ENCODE data around the gene SERPINB6.

DNA sequence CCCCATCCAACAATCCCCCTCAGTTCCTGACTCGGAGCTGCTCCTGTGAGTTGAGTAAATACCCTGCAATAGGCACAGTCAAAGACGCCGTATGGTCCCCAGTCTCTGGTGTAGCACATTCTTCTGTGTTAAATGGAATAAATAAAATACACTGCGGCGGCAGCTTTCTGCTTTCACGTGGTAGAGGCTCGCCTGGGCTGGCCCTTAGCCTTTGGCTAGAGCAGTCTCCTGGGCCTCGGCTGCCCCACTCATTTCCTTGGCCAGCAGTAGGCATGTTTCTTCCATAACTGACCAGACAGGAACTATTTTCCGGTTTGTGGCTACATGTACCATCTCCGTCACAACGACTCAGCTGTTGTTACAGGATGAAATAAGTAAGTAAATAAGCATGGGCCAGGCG, 20.7 kb downstream of the SERPINB6 start:
- TF ChIP-seq, protein P1, sequence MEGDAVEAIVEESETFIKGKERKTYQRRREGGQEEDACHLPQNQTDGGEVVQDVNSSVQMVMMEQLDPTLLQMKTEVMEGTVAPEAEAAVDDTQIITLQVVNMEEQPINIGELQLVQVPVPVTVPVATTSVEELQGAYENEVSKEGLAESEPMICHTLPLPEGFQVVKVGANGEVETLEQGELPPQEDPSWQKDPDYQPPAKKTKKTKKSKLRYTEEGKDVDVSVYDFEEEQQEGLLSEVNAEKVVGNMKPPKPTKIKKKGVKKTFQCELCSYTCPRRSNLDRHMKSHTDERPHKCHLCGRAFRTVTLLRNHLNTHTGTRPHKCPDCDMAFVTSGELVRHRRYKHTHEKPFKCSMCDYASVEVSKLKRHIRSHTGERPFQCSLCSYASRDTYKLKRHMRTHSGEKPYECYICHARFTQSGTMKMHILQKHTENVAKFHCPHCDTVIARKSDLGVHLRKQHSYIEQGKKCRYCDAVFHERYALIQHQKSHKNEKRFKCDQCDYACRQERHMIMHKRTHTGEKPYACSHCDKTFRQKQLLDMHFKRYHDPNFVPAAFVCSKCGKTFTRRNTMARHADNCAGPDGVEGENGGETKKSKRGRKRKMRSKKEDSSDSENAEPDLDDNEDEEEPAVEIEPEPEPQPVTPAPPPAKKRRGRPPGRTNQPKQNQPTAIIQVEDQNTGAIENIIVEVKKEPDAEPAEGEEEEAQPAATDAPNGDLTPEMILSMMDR (IDR thresholded peaks at IDR 0.05; ENCODE audit: low read depth, low read length, missing input control) = no peak
- TF ChIP-seq JUND (IDR thresholded peaks at IDR 0.05) (no peak), EGR1 (IDR thresholded peaks at IDR 0.05; ENCODE audit: low read depth in 2 of 2) (no peak), TAF1 (conservative IDR thresholded peaks at IDR 0.05) (no peak), RXRA (IDR thresholded peaks at IDR 0.05) (no peak), FOXA2 (IDR thresholded peaks at IDR 0.05) (no peak), GABPA (IDR thresholded peaks at IDR 0.05 in 1 of 2, conservative IDR thresholded peaks at IDR 0.05 in 1 of 2) (no peak), YY1 (IDR thresholded peaks at IDR 0.05) (no peak), FOXA1 (IDR thresholded peaks at IDR 0.05) (no peak)
- TF ChIP-seq, protein P2, sequence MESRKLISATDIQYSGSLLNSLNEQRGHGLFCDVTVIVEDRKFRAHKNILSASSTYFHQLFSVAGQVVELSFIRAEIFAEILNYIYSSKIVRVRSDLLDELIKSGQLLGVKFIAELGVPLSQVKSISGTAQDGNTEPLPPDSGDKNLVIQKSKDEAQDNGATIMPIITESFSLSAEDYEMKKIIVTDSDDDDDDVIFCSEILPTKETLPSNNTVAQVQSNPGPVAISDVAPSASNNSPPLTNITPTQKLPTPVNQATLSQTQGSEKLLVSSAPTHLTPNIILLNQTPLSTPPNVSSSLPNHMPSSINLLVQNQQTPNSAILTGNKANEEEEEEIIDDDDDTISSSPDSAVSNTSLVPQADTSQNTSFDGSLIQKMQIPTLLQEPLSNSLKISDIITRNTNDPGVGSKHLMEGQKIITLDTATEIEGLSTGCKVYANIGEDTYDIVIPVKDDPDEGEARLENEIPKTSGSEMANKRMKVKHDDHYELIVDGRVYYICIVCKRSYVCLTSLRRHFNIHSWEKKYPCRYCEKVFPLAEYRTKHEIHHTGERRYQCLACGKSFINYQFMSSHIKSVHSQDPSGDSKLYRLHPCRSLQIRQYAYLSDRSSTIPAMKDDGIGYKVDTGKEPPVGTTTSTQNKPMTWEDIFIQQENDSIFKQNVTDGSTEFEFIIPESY (IDR thresholded peaks at IDR 0.05) = no peak
- TF ChIP-seq, protein P3, sequence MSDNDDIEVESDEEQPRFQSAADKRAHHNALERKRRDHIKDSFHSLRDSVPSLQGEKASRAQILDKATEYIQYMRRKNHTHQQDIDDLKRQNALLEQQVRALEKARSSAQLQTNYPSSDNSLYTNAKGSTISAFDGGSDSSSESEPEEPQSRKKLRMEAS (IDR thresholded peaks at IDR 0.05) = no peak
- TF ChIP-seq, protein P4, sequence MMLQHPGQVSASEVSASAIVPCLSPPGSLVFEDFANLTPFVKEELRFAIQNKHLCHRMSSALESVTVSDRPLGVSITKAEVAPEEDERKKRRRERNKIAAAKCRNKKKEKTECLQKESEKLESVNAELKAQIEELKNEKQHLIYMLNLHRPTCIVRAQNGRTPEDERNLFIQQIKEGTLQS (IDR thresholded peaks at IDR 0.05) = no peak
